Stimulated activated CD4-positive, alpha-beta T cell treated with anti-CD3 and anti-CD28 coated beads, Interleukin-15, amount 100 ng/mL, for 1 hour (primary cell): ENCODE data around the gene HCFC1.
"Not testable (repeated sequence)": the region's sequence is repeated elsewhere in the genome, so short reads cannot be mapped to it uniquely, and the experiment has no call there.

Experiments used
- DNase-seq, 2 donors: peaks; one replicate each; pipeline ENCODE4 v3.0.0-alpha.2; 2020; ENCODE audit warnings: low read depth in 1 of 2, low spot score in 1 of 2

The HCFC1 gene

GRCh38 chrX:154010330-154011087 is 38.9 kb upstream of the HCFC1 start:
- no peak for DNase-seq

GRCh38 chrX:154008521-154008920 is 36.9 kb upstream of the HCFC1 start:
- no peak for DNase-seq

- no peak for DNase-seq
Observed at GRCh38 chrX:154006947-154007346, 35.3 kb upstream of the HCFC1 start.

GRCh38 chrX:154004315-154004714 is 32.7 kb upstream of the HCFC1 start:
- DNase-seq: no peak

GRCh38 chrX:154002215-154002719 is 30.6 kb upstream of the HCFC1 start:
- DNase-seq: no peak

- no peak for DNase-seq
Observed at GRCh38 chrX:154000051-154000450, 28.4 kb upstream of the HCFC1 start.

GRCh38 chrX:153999359-154000037 is 27.9 kb upstream of the HCFC1 start:
- DNase-seq: no peak

- DNase-seq: no peak
Observed at GRCh38 chrX:153995504-153995903, 23.9 kb upstream of the HCFC1 start.

- not testable (repeated sequence) for DNase-seq
Observed at GRCh38 chrX:153994398-153994797, 22.8 kb upstream of the HCFC1 start.

- DNase-seq: no peak
Observed at GRCh38 chrX:153993978-153994377, 22.4 kb upstream of the HCFC1 start.

GRCh38 chrX:153993079-153993478 is 21.5 kb upstream of the HCFC1 start:
- no peak for DNase-seq

- DNase-seq: no peak
Observed at GRCh38 chrX:153992180-153992579, 20.6 kb upstream of the HCFC1 start.

GRCh38 chrX:153991013-153991580 is 19.5 kb upstream of the HCFC1 start:
- no peak for DNase-seq

- DNase-seq: no peak
Observed at GRCh38 chrX:153989973-153990655, 18.5 kb upstream of the HCFC1 start.

GRCh38 chrX:153988493-153988892 is 16.9 kb upstream of the HCFC1 start:
- no peak for DNase-seq

- peak in 1 of 2 donors; percentile 24 for DNase-seq
Observed at GRCh38 chrX:153984351-153985178, 12.9 kb upstream of the HCFC1 start.

GRCh38 chrX:153983321-153983801 is 11.7 kb upstream of the HCFC1 start:
- no peak for DNase-seq

GRCh38 chrX:153981771-153982533 is 10.3 kb upstream of the HCFC1 start:
- peak; percentile 24 to 38 for DNase-seq

- no peak for DNase-seq
Observed at GRCh38 chrX:153981231-153981630, 9.6 kb upstream of the HCFC1 start.

GRCh38 chrX:153980394-153980793 is 8.8 kb upstream of the HCFC1 start:
- not testable (repeated sequence) for DNase-seq
